Panc1 (cell line): ENCODE measurements around the gene AK8.

Experiments used
- POLR2AphosphoS5 ChIP-seq: IDR thresholded peaks from 2 replicates; pipeline ENCODE4 v1.6.1; 2012; ENCODE audit warnings: mild to moderate bottlenecking, low read depth, low read length, moderate library complexity
- SIN3A ChIP-seq: IDR thresholded peaks from 2 replicates; pipeline ENCODE4 v1.6.1; 2012; ENCODE audit warnings: low read depth, mild to moderate bottlenecking, low read length, moderate library complexity, borderline replicate concordance; ENCODE audit not compliant: insufficient read depth
- TF ChIP-seq, protein P1 (sequence below): fragments of 450-650 bp; IDR thresholded peaks from 2 replicates; pipeline ENCODE4 v1.5.1; 2017; ENCODE audit warnings: mild to moderate bottlenecking
- TF ChIP-seq, protein P2 (sequence below), 2 experiments: IDR thresholded peaks; 2 replicates each; pipeline ENCODE4 v1.6.1; 2011 to 2012; ENCODE audit warnings: low read depth in 2 of 2, control low read depth in 1 of 2, low read length in 1 of 2, mild to moderate bottlenecking in 1 of 2, moderate library complexity in 1 of 2; ENCODE audit not compliant: insufficient read depth in 1 of 2

DNA sequence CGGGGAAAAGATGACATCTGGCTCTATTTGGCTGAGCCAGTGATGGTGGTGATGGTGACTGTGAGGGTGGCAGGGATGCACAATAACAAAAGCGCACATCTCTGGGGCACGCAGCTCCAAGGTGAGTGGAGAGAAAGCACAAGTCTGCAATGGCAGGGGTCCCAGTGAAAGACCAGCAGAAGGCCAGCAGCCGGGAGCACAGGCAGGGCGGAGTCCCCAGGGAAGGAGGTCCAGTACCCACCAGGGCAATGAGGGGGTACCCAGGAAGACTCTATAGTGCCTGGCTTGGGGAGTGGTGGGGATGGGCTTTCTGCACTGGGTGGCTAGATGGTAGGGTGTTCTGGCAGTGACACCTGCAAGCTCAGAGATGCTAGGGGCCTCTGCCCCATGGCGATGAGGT lies 69.4 kb downstream of the AK8 start:
- TF ChIP-seq, protein P1, sequence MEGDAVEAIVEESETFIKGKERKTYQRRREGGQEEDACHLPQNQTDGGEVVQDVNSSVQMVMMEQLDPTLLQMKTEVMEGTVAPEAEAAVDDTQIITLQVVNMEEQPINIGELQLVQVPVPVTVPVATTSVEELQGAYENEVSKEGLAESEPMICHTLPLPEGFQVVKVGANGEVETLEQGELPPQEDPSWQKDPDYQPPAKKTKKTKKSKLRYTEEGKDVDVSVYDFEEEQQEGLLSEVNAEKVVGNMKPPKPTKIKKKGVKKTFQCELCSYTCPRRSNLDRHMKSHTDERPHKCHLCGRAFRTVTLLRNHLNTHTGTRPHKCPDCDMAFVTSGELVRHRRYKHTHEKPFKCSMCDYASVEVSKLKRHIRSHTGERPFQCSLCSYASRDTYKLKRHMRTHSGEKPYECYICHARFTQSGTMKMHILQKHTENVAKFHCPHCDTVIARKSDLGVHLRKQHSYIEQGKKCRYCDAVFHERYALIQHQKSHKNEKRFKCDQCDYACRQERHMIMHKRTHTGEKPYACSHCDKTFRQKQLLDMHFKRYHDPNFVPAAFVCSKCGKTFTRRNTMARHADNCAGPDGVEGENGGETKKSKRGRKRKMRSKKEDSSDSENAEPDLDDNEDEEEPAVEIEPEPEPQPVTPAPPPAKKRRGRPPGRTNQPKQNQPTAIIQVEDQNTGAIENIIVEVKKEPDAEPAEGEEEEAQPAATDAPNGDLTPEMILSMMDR, result no peak
- no peak for TF ChIP-seq SIN3A
- TF ChIP-seq POLR2AphosphoS5, result no peak
- TF ChIP-seq, protein P2, sequence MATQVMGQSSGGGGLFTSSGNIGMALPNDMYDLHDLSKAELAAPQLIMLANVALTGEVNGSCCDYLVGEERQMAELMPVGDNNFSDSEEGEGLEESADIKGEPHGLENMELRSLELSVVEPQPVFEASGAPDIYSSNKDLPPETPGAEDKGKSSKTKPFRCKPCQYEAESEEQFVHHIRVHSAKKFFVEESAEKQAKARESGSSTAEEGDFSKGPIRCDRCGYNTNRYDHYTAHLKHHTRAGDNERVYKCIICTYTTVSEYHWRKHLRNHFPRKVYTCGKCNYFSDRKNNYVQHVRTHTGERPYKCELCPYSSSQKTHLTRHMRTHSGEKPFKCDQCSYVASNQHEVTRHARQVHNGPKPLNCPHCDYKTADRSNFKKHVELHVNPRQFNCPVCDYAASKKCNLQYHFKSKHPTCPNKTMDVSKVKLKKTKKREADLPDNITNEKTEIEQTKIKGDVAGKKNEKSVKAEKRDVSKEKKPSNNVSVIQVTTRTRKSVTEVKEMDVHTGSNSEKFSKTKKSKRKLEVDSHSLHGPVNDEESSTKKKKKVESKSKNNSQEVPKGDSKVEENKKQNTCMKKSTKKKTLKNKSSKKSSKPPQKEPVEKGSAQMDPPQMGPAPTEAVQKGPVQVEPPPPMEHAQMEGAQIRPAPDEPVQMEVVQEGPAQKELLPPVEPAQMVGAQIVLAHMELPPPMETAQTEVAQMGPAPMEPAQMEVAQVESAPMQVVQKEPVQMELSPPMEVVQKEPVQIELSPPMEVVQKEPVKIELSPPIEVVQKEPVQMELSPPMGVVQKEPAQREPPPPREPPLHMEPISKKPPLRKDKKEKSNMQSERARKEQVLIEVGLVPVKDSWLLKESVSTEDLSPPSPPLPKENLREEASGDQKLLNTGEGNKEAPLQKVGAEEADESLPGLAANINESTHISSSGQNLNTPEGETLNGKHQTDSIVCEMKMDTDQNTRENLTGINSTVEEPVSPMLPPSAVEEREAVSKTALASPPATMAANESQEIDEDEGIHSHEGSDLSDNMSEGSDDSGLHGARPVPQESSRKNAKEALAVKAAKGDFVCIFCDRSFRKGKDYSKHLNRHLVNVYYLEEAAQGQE (IDR thresholded peaks at IDR 0.05; ENCODE audit: insufficient read depth in 1 of 2, low read depth in 2 of 2, low read length in 1 of 2), result no peak
